ENCODE measurements around the gene PGAP2.
A peak's percentile ranks its signal among the peaks of the same experiment; 100 is the strongest.

The PGAP2 gene

DNA sequence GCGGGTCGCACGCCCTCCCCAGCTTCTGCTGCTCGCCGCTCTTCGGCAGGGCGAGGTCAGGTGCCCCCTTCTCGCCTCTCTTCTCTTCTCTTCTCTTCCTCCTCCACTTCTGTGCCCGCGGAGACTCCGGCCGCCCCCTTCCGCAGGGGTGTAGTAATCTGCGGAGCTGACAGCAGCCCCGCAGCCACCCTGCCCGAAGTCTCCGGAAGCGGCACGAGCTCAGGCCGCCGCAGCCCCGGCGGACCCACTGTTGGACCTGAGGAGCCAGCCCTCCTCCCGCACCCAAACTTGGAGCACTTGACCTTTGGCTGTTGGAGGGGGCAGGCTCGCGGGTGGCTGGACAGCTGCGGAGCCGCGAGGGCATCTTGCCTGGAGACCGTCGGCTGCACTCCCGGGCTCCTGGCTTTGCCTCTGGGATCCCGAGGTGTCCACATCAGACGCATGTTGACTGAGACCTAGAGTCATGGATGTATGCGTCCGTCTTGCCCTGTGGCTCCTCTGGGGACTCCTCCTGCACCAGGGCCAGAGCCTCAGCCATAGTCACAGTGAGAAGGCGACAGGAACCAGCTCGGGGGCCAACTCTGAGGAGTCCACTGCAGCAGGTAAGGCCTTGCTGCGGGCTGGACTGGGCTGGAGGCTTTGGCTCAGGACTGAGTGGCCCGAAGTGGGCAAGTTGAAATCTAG, 47.6 kb downstream of the PGAP2 start:
- TF ChIP-seq, protein P1, sequence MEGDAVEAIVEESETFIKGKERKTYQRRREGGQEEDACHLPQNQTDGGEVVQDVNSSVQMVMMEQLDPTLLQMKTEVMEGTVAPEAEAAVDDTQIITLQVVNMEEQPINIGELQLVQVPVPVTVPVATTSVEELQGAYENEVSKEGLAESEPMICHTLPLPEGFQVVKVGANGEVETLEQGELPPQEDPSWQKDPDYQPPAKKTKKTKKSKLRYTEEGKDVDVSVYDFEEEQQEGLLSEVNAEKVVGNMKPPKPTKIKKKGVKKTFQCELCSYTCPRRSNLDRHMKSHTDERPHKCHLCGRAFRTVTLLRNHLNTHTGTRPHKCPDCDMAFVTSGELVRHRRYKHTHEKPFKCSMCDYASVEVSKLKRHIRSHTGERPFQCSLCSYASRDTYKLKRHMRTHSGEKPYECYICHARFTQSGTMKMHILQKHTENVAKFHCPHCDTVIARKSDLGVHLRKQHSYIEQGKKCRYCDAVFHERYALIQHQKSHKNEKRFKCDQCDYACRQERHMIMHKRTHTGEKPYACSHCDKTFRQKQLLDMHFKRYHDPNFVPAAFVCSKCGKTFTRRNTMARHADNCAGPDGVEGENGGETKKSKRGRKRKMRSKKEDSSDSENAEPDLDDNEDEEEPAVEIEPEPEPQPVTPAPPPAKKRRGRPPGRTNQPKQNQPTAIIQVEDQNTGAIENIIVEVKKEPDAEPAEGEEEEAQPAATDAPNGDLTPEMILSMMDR (conservative IDR thresholded peaks at IDR 0.05; ENCODE audit: low read length), result no peak
- TF ChIP-seq EZH2phosphoT487 (IDR thresholded peaks at IDR 0.05; ENCODE audit: borderline replicate concordance), result no peak
- H3K9me2 ChIP-seq (replicated peaks; ENCODE audit: low read depth, low read length), result no peaks in the 10 kb centered on the region
- H3K4me2 ChIP-seq (ENCODE audit: low read depth, low read length, poor library complexity, severe bottlenecking), result peak overlapping the region; percentile 92
- H3K9me3 ChIP-seq (ENCODE audit: insufficient read depth, low read depth, low read length), result no peaks in the 10 kb centered on the region
- H3K4me1 ChIP-seq (ENCODE audit: insufficient read depth, low read length, poor library complexity, severe bottlenecking), result peaks cover 65% of the 10 kb centered on the region
- H3K9ac ChIP-seq (ENCODE audit: low read depth, low read length, poor library complexity, severe bottlenecking), result peak overlapping the region; percentile 80
- no peak overlapping the region for H2AFZ ChIP-seq (ENCODE audit: low read length)
- peak overlapping the region; percentile 87 for H3K4me3 ChIP-seq (ENCODE audit: low read length, poor library complexity, severe bottlenecking)
- peaks cover 54% of the 10 kb centered on the region for H3K79me2 ChIP-seq (ENCODE audit: insufficient read depth, low read length)
- H3K27me3 ChIP-seq (ENCODE audit: insufficient read depth, low read length, poor library complexity, severe bottlenecking), result no peaks in the 10 kb centered on the region
- H4K20me1 ChIP-seq (ENCODE audit: insufficient read depth, low read length, poor library complexity, severe bottlenecking), result peaks cover 30% of the 10 kb centered on the region
- H3F3A ChIP-seq (ENCODE audit: low read depth), result peaks cover 16% of the 10 kb centered on the region; the same call in 1 of the 2 replicates
- H3K36me3 ChIP-seq (ENCODE audit: insufficient read depth, low read length), result no peaks in the 10 kb centered on the region

DNA sequence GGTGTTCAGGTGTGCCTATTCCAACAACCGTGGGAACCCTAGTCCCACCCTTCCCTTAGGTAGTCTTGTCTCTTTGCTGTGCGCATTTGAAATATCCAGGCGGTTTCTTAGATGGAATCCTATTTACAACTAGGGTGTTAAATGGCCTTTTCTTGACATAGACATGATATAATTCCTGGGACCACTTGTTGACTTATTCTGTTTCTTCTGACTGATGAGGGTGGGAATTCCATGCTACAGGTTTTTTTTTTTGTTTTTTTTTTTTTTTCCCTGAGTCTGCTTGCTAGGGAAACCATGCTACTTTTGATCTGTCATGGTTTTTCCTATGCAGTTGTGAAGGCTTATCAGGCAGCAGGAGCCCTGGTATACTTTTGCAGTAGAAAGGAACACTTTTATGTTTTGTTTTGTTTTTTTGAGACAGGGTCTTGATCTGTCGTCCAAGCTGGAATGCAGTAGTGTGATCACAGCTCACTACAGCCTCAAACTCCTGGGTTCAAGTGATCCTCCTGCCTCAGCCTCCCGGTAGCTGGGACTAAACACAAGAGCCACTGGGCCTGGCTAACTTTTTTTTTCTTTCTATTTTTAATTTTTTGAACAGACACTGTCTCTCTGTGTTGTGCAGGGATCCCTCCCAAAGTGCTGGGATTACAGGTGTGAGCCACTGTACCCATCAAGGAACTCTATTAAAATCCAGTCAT, 48.6 kb downstream of the PGAP2 start:
- peaks cover 65% of the 10 kb centered on the region for H3K79me2 ChIP-seq (ENCODE audit: insufficient read depth, low read length)
- H2AFZ ChIP-seq (ENCODE audit: low read length), result no peak overlapping the region
- H3K9me2 ChIP-seq (replicated peaks; ENCODE audit: low read depth, low read length), result no peaks in the 10 kb centered on the region
- peak overlapping the region; percentile 80 for H3K9ac ChIP-seq (ENCODE audit: low read depth, low read length, poor library complexity, severe bottlenecking)
- peaks cover 37% of the 10 kb centered on the region for H4K20me1 ChIP-seq (ENCODE audit: insufficient read depth, low read length, poor library complexity, severe bottlenecking)
- peaks cover 21% of the 10 kb centered on the region for H3F3A ChIP-seq (ENCODE audit: low read depth)
- no peaks in the 10 kb centered on the region for H3K36me3 ChIP-seq (ENCODE audit: insufficient read depth, low read length)
- TF ChIP-seq, protein P1 (conservative IDR thresholded peaks at IDR 0.05; ENCODE audit: low read length), result no peak
- no peak for TF ChIP-seq EZH2phosphoT487 (IDR thresholded peaks at IDR 0.05; ENCODE audit: borderline replicate concordance)
- peak overlapping the region; percentile 92 for H3K4me2 ChIP-seq (ENCODE audit: low read depth, low read length, poor library complexity, severe bottlenecking)
- H3K4me3 ChIP-seq (ENCODE audit: low read length, poor library complexity, severe bottlenecking), result peak overlapping the region; percentile 87
- H3K4me1 ChIP-seq (ENCODE audit: insufficient read depth, low read length, poor library complexity, severe bottlenecking), result peaks cover 70% of the 10 kb centered on the region
- H3K27me3 ChIP-seq (ENCODE audit: insufficient read depth, low read length, poor library complexity, severe bottlenecking), result no peaks in the 10 kb centered on the region
- no peaks in the 10 kb centered on the region for H3K9me3 ChIP-seq (ENCODE audit: insufficient read depth, low read depth, low read length)

DNA sequence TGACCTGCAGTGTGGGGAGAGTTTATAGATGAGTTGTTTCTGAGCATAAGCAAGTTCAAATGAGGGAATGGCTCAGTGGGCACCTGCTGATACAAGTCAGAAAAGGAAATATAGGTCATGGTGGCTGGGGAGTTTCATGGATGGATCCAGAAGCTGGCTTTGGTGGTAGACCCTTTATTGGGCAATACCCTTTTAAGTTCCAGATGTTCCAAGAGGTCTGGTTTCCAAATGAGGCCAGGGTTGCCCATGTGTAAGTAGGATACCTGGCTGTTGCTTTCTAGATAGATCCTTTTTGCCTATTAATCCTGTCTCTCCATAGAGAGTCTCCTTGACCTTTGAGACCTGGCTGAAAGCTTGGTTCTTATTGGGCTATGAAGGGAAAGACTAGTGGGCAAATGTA, 49.3 kb downstream of the PGAP2 start:
- no peaks in the 10 kb centered on the region for H3K27me3 ChIP-seq (ENCODE audit: insufficient read depth, low read length, poor library complexity, severe bottlenecking)
- peaks cover 39% of the 10 kb centered on the region for H4K20me1 ChIP-seq (ENCODE audit: insufficient read depth, low read length, poor library complexity, severe bottlenecking)
- H3K4me2 ChIP-seq (ENCODE audit: low read depth, low read length, poor library complexity, severe bottlenecking), result peak overlapping the region; percentile 92
- TF ChIP-seq EZH2phosphoT487 (IDR thresholded peaks at IDR 0.05; ENCODE audit: borderline replicate concordance), result no peak
- TF ChIP-seq, protein P1 (conservative IDR thresholded peaks at IDR 0.05; ENCODE audit: low read length), result no peak
- H3K9me3 ChIP-seq (ENCODE audit: insufficient read depth, low read depth, low read length), result no peaks in the 10 kb centered on the region
- H3K4me1 ChIP-seq (ENCODE audit: insufficient read depth, low read length, poor library complexity, severe bottlenecking), result peaks cover 72% of the 10 kb centered on the region
- H2AFZ ChIP-seq (ENCODE audit: low read length), result no peak overlapping the region
- H3K79me2 ChIP-seq (ENCODE audit: insufficient read depth, low read length), result peaks cover 71% of the 10 kb centered on the region
- peak overlapping the region; percentile 87 for H3K4me3 ChIP-seq (ENCODE audit: low read length, poor library complexity, severe bottlenecking)
- H3K9me2 ChIP-seq (replicated peaks; ENCODE audit: low read depth, low read length), result no peaks in the 10 kb centered on the region
- peaks cover 21% of the 10 kb centered on the region for H3F3A ChIP-seq (ENCODE audit: low read depth)
- H3K9ac ChIP-seq (ENCODE audit: low read depth, low read length, poor library complexity, severe bottlenecking), result peak overlapping the region; percentile 80
- H3K36me3 ChIP-seq (ENCODE audit: insufficient read depth, low read length), result no peaks in the 10 kb centered on the region
